ENCODE results near the gene METTL16.

DNA sequence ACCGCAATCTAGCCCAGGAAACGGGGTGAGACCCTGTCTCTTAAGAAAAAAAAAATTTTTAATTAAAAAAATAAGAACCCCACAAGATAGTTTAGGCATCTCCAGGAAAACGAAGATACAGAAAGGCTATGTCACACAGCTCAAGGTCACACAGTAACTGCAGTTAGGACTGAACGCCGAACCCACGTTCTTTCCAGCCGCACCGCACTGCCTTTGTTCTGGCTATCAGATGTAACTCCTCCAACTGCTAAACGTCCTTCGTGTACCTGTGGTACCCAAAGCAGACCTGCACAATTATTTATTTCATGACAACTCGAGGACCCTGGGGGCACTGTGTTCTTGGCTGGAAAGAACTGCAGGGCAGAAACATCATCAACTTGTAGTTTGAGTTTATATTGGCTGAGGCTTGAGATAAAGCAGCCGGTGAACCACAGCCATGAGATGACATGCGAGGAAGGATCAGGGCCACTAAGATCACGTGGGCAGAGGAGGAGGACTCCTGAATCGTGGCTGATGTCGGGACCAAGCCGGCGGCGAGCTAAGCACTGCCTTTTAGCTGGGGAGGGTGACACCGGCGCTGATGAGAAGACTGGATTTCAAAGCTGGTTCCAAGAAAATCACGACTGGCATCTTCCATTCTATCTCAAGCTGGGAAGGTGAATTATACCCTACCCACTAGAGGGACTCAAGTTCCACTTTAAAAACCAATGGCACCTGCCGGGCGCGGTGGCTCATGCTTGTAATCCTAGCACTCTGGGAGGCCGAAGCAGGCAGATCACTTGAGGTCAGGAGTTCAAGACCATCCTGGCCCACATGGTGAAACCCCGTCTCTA is 90.2 kb downstream of the METTL16 start:
- TF ChIP-seq POLR2A (IDR thresholded peaks at IDR 0.05) (no peak), POLR2AphosphoS5 (IDR thresholded peaks at IDR 0.05) (no peak)
- TF ChIP-seq, protein P1, sequence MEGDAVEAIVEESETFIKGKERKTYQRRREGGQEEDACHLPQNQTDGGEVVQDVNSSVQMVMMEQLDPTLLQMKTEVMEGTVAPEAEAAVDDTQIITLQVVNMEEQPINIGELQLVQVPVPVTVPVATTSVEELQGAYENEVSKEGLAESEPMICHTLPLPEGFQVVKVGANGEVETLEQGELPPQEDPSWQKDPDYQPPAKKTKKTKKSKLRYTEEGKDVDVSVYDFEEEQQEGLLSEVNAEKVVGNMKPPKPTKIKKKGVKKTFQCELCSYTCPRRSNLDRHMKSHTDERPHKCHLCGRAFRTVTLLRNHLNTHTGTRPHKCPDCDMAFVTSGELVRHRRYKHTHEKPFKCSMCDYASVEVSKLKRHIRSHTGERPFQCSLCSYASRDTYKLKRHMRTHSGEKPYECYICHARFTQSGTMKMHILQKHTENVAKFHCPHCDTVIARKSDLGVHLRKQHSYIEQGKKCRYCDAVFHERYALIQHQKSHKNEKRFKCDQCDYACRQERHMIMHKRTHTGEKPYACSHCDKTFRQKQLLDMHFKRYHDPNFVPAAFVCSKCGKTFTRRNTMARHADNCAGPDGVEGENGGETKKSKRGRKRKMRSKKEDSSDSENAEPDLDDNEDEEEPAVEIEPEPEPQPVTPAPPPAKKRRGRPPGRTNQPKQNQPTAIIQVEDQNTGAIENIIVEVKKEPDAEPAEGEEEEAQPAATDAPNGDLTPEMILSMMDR (IDR thresholded peaks at IDR 0.05) = peak in 2 of 4 experiments; percentile 19 to 22

Measured in prostate gland (tissue), 2 donors.